Measurements from ENCODE around the gene HOOK2. TPM values are rescaled to one million over a fixed set of nuclear protein-coding genes. Genes with fewer than 3 reads are reported as not detected.
"Not testable (repeated sequence)": the region's sequence is repeated elsewhere in the genome, so short reads cannot be mapped to it uniquely, and the experiment has no call there.

Gene HOOK2
- 39.6 and 49.9 TPM in 2 replicates for total RNA-seq
- 30.7 TPM for polyA plus RNA-seq (2012)

DNA sequence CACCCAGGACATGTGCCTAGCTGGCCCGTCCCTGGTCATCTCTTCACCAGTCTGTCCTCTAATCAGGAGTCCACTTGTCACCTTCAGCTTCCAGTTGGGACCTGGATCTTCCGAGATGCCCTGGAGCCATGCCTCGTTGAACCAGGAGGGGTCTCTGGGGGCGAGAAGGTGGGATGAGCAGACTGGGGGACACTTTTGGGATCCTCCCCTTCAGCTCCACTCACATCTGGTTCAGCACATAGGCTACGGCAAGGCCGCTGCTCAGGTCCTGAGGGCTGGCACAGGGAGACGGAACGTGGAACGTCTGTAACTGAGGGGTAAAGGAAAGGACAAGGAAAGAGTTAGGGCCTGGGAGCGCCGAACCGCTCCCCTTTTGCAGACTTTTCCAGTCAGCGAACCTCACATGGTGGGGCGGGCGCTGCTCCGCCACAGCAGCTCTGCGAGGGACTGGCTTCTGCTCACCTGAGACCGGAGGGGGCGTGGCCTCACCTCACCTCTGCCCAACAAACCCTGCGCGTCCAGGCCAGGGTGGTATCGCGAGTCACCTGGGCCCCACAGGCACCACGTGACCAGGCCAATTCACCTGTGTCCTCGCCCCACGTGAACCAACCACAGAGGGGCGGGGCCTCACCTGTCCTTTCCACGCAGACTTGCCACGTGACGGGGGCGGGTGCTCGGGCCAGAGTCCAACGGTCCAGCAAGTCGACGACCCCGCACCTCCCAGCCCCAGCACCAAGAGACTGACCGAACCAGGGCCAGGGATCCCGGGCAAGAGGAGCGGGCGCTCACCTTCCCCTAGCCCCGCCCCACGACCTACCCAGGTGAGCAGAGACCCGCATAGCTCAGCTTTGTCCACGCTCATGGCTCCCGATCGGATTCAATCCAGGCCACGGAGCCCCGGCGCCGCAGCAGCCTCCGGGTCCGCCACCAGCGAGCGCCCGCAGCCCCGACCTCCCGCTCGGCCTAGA lies at the start of gene HOOK2:
TSS of gene HOOK2 (minus strand) at position 965 of the 968 bp plus-strand sequence. CDS start at position 862, 103 bp downstream.
- no peak for DNase-seq (ENCODE audit: low read depth)

DNA sequence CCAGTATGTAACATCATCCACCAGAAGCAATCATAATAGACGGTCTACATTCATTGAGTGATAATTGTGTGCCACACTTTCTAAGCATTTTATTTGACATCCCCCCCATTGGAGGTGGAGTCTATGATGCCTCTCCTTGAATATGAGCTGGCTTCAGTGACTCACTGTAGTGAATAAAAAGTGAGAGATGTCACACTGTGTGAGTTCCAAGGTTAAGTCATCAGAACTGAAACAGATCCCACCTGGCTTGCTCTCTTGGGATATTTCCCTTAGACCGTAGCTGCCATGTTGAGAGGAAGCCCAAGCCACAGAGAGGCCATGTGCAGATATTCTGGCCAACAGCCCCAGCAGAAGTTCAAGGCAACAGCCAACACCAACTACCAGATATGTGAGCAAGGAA lies 46.4 kb upstream of the HOOK2 start:
- DNase-seq (ENCODE audit: low read depth) = no peak

- DNase-seq (ENCODE audit: low read depth) = not testable (repeated sequence)
These were observed 42.5 kb upstream of the HOOK2 start for GRCh38 chr19:12817810-12818209.

GRCh38 chr19:12817188-12817587 lies 41.8 kb upstream of the HOOK2 start:
- DNase-seq (ENCODE audit: low read depth) = not testable (repeated sequence)

- DNase-seq (ENCODE audit: low read depth) = no peak
These were observed 39.7 kb upstream of the HOOK2 start for GRCh38 chr19:12815088-12815487.

GRCh38 chr19:12806242-12807081 lies 31.1 kb upstream of the HOOK2 start, which contains the start of gene RNASEH2A:
Gene RNASEH2A, plus strand, starts transcription at chr19:12806584. Its CDS starts 90 bp downstream, at chr19:12806674.
- peak; percentile 90 for DNase-seq (ENCODE audit: low read depth)

GRCh38 chr19:12804051-12804450 lies 28.7 kb upstream of the HOOK2 start:
- DNase-seq (ENCODE audit: low read depth) = no peak

GRCh38 chr19:12802267-12803106 lies 27.1 kb upstream of the HOOK2 start:
- DNase-seq (ENCODE audit: low read depth) = no peak

GRCh38 chr19:12801466-12802266 lies 26.3 kb upstream of the HOOK2 start, which contains the start of the genes PRDX2 and THSD8:
Gene PRDX2, minus strand, starts transcription at chr19:12801800. Its CDS starts 539 bp downstream, at chr19:12801261.
Gene THSD8, plus strand, starts transcription at chr19:12802069. Its CDS starts 3 bp downstream, at chr19:12802072.
- peak; percentile 63 for DNase-seq (ENCODE audit: low read depth)

DNA sequence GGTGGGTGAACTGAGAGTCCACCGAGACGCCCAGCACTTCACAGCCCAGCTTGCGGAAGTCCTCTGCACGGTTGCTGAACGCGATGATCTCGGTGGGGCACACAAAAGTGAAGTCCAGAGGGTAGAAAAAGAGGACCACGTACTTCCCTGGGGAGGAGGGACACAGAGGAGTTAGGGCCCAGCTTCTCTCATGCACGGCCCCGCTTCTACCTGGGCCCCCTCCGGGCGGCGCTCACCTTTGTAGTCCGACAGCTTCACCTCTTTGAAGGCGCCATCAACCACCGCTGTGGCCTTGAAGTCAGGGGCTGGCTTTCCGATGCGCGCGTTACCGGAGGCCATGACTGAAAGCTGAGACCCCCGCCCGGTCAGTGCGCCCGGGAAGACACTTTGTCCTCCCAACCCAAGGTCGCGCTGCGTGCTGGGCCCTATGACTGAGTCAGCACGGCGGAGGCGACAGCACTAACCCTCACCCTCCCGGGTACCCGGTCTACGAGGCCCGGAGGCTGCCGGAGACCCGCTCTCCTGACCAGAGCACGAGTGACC lies 25.6 kb upstream of the HOOK2 start:
- no peak for DNase-seq (ENCODE audit: low read depth)

DNA sequence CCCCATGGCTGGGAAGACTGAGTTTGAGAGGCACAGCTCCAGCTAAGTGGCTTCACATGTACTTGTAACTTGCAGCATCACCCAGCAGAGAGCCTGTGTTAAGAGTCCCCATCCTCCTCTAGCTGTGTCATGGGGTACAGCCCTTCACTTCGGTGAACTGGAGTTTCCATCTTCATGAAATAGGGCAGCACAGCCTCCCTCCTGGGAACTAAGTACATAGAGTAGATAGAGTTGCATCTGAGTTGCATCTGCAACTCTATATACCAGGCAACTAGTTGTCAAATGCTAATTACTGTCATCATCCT lies 25.1 kb upstream of the HOOK2 start:
- DNase-seq (ENCODE audit: low read depth) = no peak

GRCh38 chr19:12799742-12800465 lies 24.6 kb upstream of the HOOK2 start:
- DNase-seq (ENCODE audit: low read depth) = no peak

DNA sequence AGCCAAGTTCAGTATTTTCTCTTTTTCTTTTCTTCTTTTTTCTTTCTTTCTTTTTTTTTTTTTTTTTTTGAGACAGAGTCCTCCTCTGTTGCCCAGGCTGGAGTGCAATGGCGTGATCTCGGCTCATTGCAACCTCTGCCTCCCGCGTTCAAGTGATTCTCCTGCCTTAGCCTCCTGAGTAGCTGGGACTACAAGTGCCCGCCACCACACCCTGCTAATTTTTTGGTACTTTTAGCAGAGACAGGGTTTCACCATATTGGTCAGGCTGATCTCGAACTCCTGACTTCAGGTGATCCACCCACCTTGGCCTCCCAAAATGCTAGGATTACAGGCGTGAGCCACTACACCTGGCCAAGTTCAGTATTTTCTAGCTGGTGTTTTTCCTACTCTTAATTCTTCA lies 22.3 kb upstream of the HOOK2 start:
- not testable (repeated sequence) for DNase-seq (ENCODE audit: low read depth)

- DNase-seq (ENCODE audit: low read depth) = no peak
These were observed 21.8 kb upstream of the HOOK2 start for GRCh38 chr19:12797141-12797587.

- peak; percentile 84 for DNase-seq (ENCODE audit: low read depth)
These were observed 21.1 kb upstream of the HOOK2 start for GRCh38 chr19:12796146-12797071.

GRCh38 chr19:12794971-12795381 lies 19.6 kb upstream of the HOOK2 start:
- DNase-seq (ENCODE audit: low read depth) = peak; percentile 9

DNA sequence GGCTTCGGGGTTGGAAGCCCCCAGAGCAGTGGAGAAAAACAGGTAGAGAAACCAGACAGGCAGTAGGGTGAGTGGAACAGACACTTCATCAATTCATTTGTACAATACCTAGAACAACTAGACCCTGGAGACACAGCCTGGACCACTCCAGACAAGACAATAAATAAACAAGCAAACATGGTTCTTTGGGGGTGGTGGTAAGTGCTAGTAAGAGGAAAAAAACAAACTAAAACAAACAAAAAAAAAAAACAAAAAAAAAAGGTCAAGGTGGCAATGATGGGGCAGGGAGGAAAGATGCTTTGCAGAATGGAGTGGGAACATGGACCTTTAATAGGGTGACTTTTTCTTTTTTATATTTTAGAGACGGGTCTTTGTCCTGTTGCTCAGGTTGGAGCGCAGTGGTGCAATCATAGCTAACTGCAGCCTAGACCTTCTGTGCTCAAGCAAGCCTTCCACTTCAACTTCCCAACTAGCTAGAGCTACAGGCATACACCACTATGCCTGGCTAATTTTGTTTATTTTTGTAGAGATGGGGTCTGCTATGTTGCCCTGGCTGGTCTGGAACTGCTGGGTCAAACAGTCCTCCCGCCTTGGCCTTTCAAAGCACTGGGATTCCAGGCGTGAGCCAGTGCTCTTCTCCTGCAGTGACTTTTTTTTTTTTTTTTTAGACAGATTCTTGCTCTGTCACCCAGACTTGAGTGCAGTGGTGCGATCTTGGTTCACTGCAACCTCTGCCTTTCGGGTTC lies 19.0 kb upstream of the HOOK2 start:
- DNase-seq (ENCODE audit: low read depth) = peak; percentile 38

Measured in myocyte (in vitro differentiated cells).